ENCODE data around the gene WDR73. TPM values are rescaled to one million over a fixed set of nuclear protein-coding genes. Genes with fewer than 3 reads are reported as not detected.
"Not testable (repeated sequence)": the region's sequence is repeated elsewhere in the genome, so short reads cannot be mapped to it uniquely, and the experiment has no call there.

Gene WDR73
- total RNA-seq (2014; rRNA removed; shearing (Covaris generic)): 16.2 and 22.8 TPM in 2 replicates

- H3K9me3 ChIP-seq (replicated peaks): no peaks in the 10 kb centered on the region
- H3K27me3 ChIP-seq (replicated peaks): no peaks in the 10 kb centered on the region
- DNase-seq (ENCODE audit: low read depth in 1 of 2, low spot score in 2 of 2): peak; percentile 92 to 95
These were observed at the start of gene WDR73 for GRCh38 chr15:84653910-84654688. WDR73 (minus strand) TSS chr15:84654283; CDS start chr15:84654274, 9 bp downstream.

DNA sequence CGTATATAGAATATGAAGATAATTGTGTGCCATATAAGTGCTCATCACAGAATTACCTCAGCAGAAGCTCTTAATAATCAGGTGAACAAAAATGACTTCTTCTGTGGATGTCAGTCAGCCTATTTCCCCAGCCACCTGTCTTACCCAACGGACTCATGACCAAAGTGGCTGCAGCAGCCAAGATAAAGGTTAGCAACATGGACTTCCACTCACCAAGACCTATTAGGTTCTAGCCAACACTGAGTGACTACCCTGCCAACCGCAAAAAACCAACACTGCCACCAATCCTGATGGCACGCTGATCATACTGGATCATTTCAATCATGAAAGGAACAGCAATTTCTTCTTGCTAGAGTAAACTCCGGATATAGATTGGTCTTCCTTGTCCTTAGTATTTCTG lies 49.7 kb upstream of the WDR73 start:
- Histone ChIP-seq H3K36me3 (peaks cover 30% of the 10 kb centered on the region), H3K4me1 (replicated peaks) (no peaks in the 10 kb centered on the region), H3K9me3 (replicated peaks) (no peaks in the 10 kb centered on the region), H3K27ac (no peak overlapping the region), H3K4me3 (no peak overlapping the region), H3K27me3 (replicated peaks) (no peaks in the 10 kb centered on the region)
- no peak for DNase-seq (ENCODE audit: low read depth in 1 of 2, low spot score in 2 of 2)

More at GRCh38 chr15:84653910-84654688, at the start of gene WDR73:
- H3K36me3 ChIP-seq: peaks cover 44% of the 10 kb centered on the region
- H3K4me3 ChIP-seq: peak within 1 kb of the TSS; percentile 77
- peak within 1 kb of the TSS; percentile 70 for H3K27ac ChIP-seq
- peaks cover 15% of the 10 kb centered on the region for H3K4me1 ChIP-seq (replicated peaks)

- H3K4me3 ChIP-seq: no peak overlapping the region
- no peaks in the 10 kb centered on the region for H3K4me1 ChIP-seq (replicated peaks)
- DNase-seq (ENCODE audit: low read depth in 1 of 2, low spot score in 2 of 2): no peak
- no peaks in the 10 kb centered on the region for H3K9me3 ChIP-seq (replicated peaks)
- H3K27ac ChIP-seq: no peak overlapping the region
- no peaks in the 10 kb centered on the region for H3K27me3 ChIP-seq (replicated peaks)
- H3K36me3 ChIP-seq: peaks cover 25% of the 10 kb centered on the region
These were observed 48.9 kb upstream of the WDR73 start for GRCh38 chr15:84702961-84703482.

- H3K27me3 ChIP-seq (replicated peaks): no peaks in the 10 kb centered on the region
- H3K4me1 ChIP-seq (replicated peaks): no peaks in the 10 kb centered on the region
- H3K4me3 ChIP-seq: no peak overlapping the region
- no peak for DNase-seq (ENCODE audit: low read depth in 1 of 2, low spot score in 2 of 2)
- no peak overlapping the region for H3K27ac ChIP-seq
- H3K36me3 ChIP-seq: peaks cover 16% of the 10 kb centered on the region; the same call in 1 of the 2 replicates
- no peaks in the 10 kb centered on the region for H3K9me3 ChIP-seq (replicated peaks)
These were observed 45.6 kb upstream of the WDR73 start for GRCh38 chr15:84699538-84700191.

DNA sequence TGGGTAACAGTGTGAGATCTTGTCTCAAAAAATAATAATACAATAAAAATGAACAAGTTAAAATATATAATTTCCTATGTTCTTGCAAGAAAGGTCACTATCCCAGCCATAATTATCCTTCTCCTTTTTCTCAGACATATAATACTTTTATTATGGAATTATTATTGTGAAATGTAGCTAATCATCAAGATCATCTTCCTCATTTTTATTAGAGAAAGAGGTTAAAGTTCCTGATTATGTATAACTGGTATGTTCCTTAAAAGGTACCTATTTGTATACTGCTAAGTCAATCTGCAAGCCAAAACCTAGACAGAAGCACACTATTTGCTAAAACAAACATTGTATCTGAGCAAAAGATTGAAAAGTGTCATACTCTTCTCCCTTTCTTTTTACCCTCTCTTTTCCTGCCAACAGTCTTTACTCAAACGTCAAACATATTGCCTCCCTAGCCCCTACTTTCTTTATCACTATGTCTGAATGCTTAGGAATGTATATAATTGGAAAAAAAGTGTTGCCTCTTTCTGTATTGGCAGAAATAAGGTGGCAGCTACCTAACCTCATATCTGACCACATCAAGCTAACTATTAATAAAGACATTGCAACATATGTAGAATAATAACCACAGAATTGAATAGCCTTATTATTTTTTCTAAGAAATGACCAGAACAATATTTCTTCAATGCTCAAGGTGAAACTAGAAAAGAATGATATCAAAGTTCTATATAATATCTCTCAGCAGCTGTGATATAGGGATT lies 43.3 kb upstream of the WDR73 start:
- no peak for DNase-seq (ENCODE audit: low read depth in 1 of 2, low spot score in 2 of 2)
- no peak overlapping the region for H3K4me3 ChIP-seq
- H3K27me3 ChIP-seq (replicated peaks): no peaks in the 10 kb centered on the region
- H3K36me3 ChIP-seq: peaks cover under 1% of the 10 kb centered on the region; the same call in 1 of the 2 replicates
- H3K27ac ChIP-seq: no peak overlapping the region
- no peaks in the 10 kb centered on the region for H3K4me1 ChIP-seq (replicated peaks)
- no peaks in the 10 kb centered on the region for H3K9me3 ChIP-seq (replicated peaks)

DNA sequence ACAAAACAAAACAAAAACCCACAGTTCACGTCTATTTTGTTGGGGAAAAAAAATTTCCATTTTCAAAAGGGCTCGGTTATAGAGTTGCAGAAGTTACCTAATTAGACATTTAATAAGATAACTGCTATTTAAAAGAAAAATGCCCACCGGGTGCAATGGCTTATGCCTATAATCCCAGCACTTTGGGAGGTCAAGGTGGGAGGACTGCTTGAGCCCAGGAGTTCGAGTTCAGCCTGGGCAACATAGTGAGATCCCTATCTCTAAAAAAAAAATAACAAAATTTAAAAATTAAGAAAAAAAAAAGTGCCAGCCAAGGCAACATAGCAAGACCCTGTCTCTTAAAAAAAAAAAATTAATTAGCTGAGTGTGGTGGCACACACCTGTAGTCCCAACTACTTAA lies 42.7 kb upstream of the WDR73 start:
- no peaks in the 10 kb centered on the region for H3K4me1 ChIP-seq (replicated peaks)
- H3K4me3 ChIP-seq: no peak overlapping the region
- H3K9me3 ChIP-seq (replicated peaks): no peaks in the 10 kb centered on the region
- H3K27me3 ChIP-seq (replicated peaks): no peaks in the 10 kb centered on the region
- no peak for DNase-seq (ENCODE audit: low read depth in 1 of 2, low spot score in 2 of 2)
- H3K36me3 ChIP-seq: peaks cover 4% of the 10 kb centered on the region; the same call in 1 of the 2 replicates
- H3K27ac ChIP-seq: no peak overlapping the region

GRCh38 chr15:84690342-84690741 lies 36.3 kb upstream of the WDR73 start:
- DNase-seq (ENCODE audit: low read depth in 1 of 2, low spot score in 2 of 2): no peak
- Histone ChIP-seq H3K36me3 (peaks cover 52% of the 10 kb centered on the region), H3K27ac (no peak overlapping the region), H3K4me1 (replicated peaks) (peaks cover 12% of the 10 kb centered on the region), H3K27me3 (replicated peaks) (no peaks in the 10 kb centered on the region), H3K9me3 (replicated peaks) (no peaks in the 10 kb centered on the region), H3K4me3 (no peak overlapping the region)

GRCh38 chr15:84689858-84690257 lies 35.8 kb upstream of the WDR73 start:
- H3K9me3 ChIP-seq (replicated peaks): no peaks in the 10 kb centered on the region
- no peaks in the 10 kb centered on the region for H3K27me3 ChIP-seq (replicated peaks)
- no peak for DNase-seq (ENCODE audit: low read depth in 1 of 2, low spot score in 2 of 2)
- H3K36me3 ChIP-seq: peaks cover 55% of the 10 kb centered on the region
- no peak overlapping the region for H3K27ac ChIP-seq
- peaks cover 12% of the 10 kb centered on the region for H3K4me1 ChIP-seq (replicated peaks)
- H3K4me3 ChIP-seq: no peak overlapping the region

GRCh38 chr15:84686446-84686845 lies 32.4 kb upstream of the WDR73 start:
- not testable (repeated sequence) for H3K4me3 ChIP-seq; H3K9me3 ChIP-seq (replicated peaks); DNase-seq (ENCODE audit: low read depth in 1 of 2, low spot score in 2 of 2); H3K27ac ChIP-seq; H3K27me3 ChIP-seq (replicated peaks)
- H3K4me1 ChIP-seq (replicated peaks): peaks cover 12% of the 10 kb centered on the region
- H3K36me3 ChIP-seq: peaks cover 76% of the 10 kb centered on the region

DNA sequence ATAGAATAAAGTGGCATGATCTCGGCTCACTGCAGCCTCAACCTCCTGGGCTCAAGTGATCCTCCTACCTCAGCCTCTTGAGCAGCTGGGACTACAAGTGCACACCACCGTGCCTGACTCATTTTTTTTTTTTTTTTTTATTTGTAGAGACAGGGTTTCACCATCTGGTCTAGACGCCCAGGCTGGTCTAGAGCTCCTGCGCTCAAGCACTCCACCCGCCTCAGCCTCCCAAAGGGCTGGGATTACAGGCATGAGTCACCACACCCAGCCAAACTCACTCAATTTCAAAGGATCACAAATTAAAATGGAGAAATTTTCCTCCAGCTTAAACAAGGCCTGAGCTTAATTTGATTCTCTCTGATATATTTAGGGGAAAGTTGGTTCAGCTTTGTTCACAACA lies 31.2 kb upstream of the WDR73 start:
- peaks cover 12% of the 10 kb centered on the region for H3K4me1 ChIP-seq (replicated peaks)
- no peak overlapping the region for H3K4me3 ChIP-seq
- no peaks in the 10 kb centered on the region for H3K27me3 ChIP-seq (replicated peaks)
- 0 out of 2 replicates have a peak overlapping the region, but pooled peaks have one; percentile 38 for H3K27ac ChIP-seq
- peak; percentile 48 to 76 for DNase-seq (ENCODE audit: low read depth in 1 of 2, low spot score in 2 of 2)
- H3K9me3 ChIP-seq (replicated peaks): no peaks in the 10 kb centered on the region
- peaks cover 71% of the 10 kb centered on the region for H3K36me3 ChIP-seq

DNA sequence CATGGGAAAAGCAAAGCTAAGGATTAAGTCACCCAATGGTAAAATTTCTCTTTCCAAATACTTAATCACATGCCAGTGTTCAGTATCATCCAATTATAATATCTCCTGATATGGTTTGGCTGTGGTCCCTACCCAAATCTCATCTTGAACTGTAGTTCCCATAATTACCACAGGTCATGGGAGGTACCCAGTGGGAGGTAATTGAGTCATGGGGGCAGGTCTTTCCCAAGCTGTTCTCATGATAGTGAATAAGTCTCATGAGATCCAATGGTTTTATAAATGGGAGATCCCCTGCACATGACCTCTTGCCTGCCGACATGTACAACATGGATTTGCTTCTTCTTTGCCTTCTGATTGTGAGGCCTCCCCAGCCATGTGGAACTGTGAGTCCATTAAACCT lies 30.0 kb upstream of the WDR73 start:
- no peak for DNase-seq (ENCODE audit: low read depth in 1 of 2, low spot score in 2 of 2)
- Histone ChIP-seq H3K36me3 (peaks cover 72% of the 10 kb centered on the region), H3K27ac (no peak overlapping the region)

GRCh38 chr15:84681831-84682230 lies 27.7 kb upstream of the WDR73 start:
- Histone ChIP-seq H3K27ac (no peak overlapping the region), H3K4me3 (no peak overlapping the region), H3K4me1 (replicated peaks) (peaks cover 12% of the 10 kb centered on the region), H3K27me3 (replicated peaks) (no peaks in the 10 kb centered on the region), H3K36me3 (peaks cover 65% of the 10 kb centered on the region), H3K9me3 (replicated peaks) (no peaks in the 10 kb centered on the region)
- no peak for DNase-seq (ENCODE audit: low read depth in 1 of 2, low spot score in 2 of 2)

More for the DNA sequence above, 30.0 kb upstream of the WDR73 start:
- H3K4me1 ChIP-seq (replicated peaks): peaks cover 12% of the 10 kb centered on the region
- H3K4me3 ChIP-seq: no peak overlapping the region
- H3K27me3 ChIP-seq (replicated peaks): no peaks in the 10 kb centered on the region
- H3K9me3 ChIP-seq (replicated peaks): no peaks in the 10 kb centered on the region

DNA sequence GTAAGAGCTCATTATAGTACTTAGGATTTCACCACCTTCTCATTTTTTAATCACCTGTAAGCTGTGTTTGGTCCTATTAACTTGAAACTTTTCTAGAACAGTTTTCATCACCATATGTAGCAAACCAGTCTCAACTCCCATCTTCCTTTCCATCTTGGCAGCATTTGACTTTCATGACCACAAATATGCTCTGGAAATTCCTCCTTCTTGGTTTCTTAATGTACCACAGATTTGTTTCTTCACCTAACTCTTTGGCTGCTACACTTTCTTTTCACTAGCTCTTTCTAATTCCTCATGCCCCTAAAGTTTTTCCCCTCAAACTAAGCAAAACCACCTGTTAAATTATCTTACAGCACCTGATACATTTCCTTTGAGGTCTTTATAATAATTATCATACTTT lies 17.1 kb upstream of the WDR73 start:
- H3K27me3 ChIP-seq (replicated peaks): no peaks in the 10 kb centered on the region
- H3K9me3 ChIP-seq (replicated peaks): no peaks in the 10 kb centered on the region
- H3K4me3 ChIP-seq: no peak overlapping the region
- H3K4me1 ChIP-seq (replicated peaks): 0 out of 2 replicates have a peak, but pooled peaks cover 9% of the 10 kb centered on the region
- H3K27ac ChIP-seq: no peak overlapping the region
- no peak for DNase-seq (ENCODE audit: low read depth in 1 of 2, low spot score in 2 of 2)
- peaks cover 64% of the 10 kb centered on the region for H3K36me3 ChIP-seq
